ENCODE data around the gene PDE4D.

- TF ChIP-seq CTCF (conservative IDR thresholded peaks at IDR 0.05; ENCODE audit: low read length) (no peak), EZH2phosphoT487 (IDR thresholded peaks at IDR 0.05; ENCODE audit: borderline replicate concordance, low read depth, low read length) (no peak)
Observed at GRCh38 chr5:58961631-58962280, 931.8 kb downstream of the PDE4D start.
